OCI-LY1 (cell line): ENCODE results near the gene CMTM8.

ENCODE experiments used
- CTCF ChIP-seq: fragments of 200-600 bp; sonication (generic), shearing (Covaris generic); IDR thresholded peaks from 2 replicates; pipeline ENCODE4 v1.5.1; 2017; ENCODE audit warnings: mild to moderate bottlenecking, antibody characterized with exemption, low read length, moderate library complexity, mixed read lengths
- EZH2 ChIP-seq: fragments of 200-600 bp; sonication (generic), shearing (Covaris generic); IDR thresholded peaks from 2 replicates; pipeline ENCODE4 v1.8.0; 2017; ENCODE audit warnings: borderline replicate concordance, mixed run types, mild to moderate bottlenecking, antibody characterized with exemption, low read length, moderate library complexity, mixed read lengths

GRCh38 chr3:32257042-32257441 is 18.6 kb downstream of the CMTM8 start:
- no peak for TF ChIP-seq CTCF
- TF ChIP-seq EZH2 = no peak
